HG03342 (cell line): ENCODE data around the gene GPS1.
"Not testable (repeated sequence)": the region's sequence is repeated elsewhere in the genome, so short reads cannot be mapped to it uniquely, and the experiment has no call there.

Experiments used
- ATAC-seq: cut with Tn5 transposase; IDR thresholded peaks from one replicate; pipeline ENCODE4 v1.9.1; 2021; ENCODE audit warnings: mild to moderate bottlenecking, moderate library complexity; ENCODE audit not compliant: unreplicated experiment

The GPS1 gene

DNA sequence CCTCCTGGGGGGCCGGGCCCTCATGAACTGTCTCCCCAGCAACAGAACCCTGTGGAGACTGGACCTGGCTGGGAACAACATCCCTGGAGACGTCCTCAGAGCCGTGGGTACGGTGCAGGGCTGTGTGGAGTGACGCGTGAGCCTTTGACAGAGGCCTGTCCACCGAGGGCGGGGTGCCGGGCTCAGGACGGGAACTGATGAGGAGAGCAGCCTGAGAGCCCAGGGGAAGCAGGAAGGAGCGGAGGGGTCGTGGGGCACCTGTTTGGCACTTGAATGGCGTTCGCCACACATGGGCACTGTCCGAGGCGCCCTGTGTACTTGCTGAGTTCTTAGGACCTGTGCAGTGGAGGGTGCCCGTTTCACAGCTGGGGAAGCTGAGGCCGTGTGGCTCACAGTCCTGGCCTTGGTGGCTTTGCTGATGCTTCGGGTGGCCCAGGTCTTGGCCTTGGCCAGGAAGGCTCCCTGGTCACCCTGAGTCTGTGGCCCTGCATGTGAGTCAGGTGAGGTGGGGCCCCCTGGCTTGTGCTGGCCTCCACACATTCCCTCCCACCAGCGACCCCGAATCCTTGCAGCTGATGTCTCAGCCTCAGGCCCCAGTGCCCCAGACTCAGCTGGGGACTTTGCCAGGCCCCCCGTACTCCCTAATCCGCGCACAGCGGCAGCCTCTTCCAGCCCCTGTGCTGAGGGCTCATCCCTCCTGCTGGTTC is 26.1 kb upstream of the GPS1 start:
- no peak for ATAC-seq

DNA sequence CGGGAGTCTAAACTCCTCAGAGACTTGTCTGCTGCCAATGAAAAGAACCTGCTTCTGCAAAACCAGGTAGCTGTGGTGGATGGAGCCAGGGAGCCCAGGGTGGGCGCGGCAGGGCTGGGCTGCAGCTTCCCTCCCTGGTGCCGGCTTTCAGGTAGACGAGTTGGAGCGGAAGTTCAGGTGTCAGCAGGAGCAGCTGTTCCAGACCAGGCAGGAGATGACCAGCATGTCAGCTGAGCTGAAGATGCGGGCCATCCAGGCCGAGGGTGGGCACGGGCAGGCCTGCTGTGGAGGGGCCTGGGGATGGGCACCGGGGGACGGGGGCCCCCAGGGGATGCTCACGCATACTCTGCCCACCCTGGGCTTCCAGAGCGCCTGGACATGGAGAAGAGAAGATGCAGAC is 23.5 kb upstream of the GPS1 start:
- ATAC-seq = no peak

DNA sequence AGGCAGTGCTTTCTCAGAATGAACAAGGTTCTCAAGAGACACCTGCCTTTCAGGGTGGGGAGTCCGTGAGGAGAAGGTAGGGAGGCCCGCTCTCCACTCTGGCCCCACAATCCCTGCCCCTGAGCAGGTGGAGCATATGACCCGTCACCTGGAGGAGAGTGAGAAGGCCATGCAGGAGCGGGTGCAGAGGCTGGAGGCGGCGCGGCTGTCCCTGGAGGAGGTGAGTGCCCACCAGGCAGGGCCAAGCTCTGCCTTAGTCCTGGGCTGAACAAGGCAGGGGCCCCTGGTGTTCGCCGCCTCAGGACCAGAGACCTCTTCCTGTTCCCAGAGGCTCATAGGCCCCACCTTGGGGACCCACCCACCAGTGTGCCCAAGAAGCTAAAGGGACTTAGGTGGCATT is 22.7 kb upstream of the GPS1 start:
- no peak for ATAC-seq

DNA sequence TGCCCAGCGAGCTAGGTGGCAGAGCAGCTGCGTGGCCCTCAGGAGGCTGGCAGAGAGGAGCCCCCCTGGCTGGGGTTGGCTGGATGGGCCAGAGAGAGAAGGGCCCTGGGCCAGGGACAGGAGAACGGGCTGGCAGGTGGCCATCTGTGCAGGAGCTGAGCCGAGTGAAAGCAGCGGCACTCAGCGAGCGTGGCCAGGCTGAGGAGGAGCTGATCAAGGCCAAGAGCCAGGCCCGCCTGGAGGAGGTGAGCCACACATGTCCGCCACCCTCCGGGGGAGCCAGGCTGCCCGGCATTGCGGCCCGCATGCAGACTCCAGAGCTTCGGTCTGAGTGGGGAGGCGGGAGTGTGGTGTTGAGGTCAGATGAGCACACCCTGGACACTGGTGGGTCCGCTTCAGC is 22.3 kb upstream of the GPS1 start:
- no peak for ATAC-seq

DNA sequence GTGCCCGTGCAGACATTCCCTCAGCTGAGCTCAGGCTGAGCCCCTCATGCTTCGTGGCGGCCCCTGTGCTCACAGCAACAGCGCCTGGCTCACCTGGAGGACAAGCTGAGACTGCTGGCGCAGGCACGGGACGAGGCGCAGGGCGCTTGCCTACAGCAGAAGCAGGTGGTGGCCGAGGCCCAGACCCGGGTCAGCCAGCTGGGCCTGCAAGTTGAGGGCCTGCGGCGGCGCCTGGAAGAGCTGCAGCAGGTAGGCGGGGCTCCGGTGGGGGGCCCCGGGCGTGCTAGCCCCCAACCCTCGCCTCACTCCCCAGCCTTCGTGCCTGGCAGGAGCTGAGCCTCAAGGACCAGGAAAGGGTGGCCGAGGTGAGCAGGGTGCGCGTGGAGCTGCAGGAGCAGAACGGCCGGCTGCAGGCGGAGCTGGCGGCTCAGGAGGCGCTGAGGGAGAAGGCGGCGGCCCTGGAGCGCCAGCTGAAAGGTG is 21.7 kb upstream of the GPS1 start:
- ATAC-seq = no peak

DNA sequence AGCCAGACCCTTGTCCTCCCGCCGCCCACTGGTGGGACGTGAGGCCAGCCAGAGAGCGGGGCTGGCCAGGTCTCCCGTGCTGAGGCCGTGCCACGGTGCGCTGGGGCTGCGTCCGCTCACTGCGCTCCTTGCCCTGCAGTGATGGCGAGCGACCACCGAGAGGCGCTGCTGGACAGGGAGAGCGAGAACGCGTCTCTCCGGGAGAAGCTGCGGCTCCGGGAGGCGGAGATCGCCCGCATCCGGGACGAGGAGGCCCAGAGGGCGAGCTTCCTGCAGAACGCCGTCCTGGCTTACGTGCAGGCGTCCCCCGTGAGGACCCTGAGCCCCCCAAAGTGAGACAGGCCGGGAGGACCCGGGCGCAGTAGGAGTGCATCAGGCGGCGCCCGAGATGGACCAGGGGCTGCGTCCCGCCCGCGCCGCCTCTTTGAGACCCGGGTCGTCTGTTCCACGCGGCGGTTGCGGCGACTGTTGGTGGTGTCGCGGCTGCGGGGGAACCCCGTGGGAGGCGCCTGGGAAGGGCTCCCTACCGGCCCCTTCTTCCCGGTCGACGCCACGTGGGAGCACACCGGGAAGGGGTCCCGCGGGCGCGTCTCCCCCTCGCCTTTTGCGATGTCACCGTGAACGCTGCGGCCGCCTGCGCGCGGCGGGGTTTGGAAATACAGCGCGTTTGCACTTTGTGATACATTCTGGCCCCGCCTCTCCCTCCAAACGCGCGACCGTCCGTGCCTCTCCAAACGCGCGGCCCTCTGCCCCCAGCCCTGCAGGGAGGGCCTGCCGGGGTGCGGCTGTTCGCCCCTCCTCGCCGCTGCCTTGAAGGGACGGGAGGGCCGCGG is 21.0 kb upstream of the GPS1 start:
- ATAC-seq = peak; percentile 51

DNA sequence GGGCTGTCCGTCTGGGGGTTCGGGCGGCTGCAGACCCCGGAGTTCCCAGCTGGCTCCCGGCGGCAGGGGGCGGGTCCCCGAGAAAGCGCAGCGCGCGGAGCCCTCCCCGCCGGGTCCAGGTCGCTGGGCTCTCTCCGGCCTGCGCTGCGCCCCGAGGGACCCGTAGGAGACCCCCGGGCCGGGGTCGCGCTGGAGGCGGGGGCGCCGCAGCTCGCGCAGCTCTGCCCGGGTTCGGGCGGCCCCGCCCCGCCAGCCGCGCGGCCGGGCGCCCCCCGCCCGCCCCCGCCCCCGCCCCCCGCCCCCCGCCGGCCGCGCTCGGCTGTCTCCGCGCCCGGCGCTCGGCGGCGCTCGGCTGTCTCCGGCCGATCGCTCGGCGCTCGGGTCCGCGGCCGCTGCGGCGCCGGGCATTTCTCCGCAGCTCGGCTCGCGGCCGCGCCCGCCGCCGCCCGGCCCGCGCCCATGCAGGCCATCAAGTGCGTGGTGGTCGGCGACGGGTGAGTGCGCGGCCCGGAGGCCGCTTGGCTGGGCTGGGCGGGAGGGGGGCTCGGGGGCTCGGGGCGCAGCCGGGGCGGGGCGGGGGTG is 20.3 kb upstream of the GPS1 start, which contains the start of gene RAC3:
TSS of gene RAC3 (plus strand) at position 376 of the 582 bp plus-strand sequence. CDS start at position 460, 84 bp downstream.
- no peak for ATAC-seq

DNA sequence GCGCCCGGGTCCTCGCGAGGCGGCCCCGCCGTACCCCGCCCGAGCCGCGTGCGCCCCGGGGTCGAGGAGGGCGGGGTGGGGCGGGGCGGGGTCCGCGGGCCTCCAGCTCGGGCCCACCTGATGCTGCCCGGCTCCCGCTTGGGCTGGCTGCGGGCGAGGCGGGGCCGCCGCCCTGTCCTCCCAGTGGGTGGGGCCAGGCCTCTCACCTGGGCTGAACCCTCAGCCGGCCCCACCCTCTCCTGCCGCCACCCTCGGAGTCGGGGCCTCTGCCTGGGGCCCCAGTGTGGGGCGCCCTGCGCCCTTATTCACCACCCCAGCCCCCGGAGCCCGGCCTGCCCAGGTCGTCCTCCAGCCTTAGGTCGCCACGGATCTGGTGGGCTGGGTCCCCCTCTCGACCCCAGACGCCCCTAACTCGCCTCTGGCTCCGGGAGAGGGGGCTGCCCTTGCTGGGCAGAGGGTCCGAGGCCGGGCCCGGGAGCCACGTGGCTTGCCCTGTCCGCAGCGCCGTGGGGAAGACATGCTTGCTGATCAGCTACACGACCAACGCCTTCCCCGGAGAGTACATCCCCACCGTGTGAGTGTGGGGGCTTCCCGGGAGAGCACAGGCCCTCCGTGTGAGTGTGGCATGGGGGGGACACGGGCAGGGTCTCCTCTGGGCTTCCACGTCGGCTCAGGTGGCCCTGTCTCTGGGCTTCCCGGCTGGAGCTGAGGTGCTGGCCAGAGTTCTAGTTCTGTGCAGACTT is 19.6 kb upstream of the GPS1 start:
- ATAC-seq = no peak

DNA sequence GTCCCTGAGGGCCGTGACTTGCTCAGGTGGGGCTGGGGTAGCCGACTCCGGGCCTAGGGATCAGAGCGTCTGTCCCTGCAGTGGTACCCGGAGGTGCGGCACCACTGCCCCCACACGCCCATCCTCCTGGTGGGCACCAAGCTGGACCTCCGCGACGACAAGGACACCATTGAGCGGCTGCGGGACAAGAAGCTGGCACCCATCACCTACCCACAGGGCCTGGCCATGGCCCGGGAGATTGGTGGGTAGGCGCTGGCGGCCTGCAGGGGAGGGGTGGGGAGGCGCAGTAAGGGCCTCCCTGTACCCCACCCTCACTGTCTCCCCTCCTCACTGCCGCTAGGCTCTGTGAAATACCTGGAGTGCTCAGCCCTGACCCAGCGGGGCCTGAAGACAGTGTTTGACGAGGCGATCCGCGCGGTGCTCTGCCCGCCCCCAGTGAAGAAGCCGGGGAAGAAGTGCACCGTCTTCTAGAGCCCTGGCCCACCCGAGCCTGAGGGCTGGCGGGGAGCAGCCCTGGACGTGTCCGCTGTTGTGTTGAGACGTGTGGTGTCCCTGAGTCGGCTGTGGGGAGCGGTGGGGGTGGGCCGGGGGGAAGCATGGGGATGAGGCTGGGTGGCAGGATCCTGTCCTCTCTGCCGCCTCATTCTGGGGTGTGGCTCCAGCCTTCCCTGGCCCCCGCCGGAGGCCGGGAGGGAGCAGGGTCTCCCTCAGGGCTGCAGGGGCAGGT is 18.2 kb upstream of the GPS1 start:
- no peak for ATAC-seq

DNA sequence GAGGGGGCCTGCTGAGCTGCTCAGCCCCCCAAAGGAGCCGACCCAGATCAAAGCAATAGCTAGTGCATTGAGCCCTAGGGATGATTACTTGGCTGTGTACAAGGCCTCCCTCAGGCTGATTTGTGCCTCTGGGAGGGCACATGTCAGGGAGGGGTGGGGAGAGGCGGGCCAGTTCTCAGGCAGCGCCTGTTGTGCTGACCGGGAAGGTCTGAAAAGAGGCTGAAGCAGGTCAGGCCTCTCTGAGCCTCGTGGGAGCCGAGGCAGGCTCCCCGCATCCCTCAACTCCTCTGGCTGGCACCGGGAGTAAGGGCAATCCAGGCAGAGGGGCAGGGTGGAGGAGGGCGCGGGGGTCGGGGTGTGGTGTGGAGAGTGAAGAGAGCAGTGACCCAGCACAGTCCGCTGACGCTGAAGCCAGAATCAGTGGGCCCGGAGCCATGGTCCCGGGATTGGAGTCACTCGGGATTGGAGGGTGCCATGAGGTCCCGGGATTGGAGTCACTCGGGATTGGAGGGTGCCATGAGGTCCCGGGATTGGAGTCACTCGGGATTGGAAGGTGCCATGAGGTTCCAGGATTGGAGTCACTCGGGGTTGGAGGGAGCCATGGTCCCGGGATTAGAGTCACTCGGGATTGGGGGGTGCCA is 17.2 kb upstream of the GPS1 start:
- no peak for ATAC-seq

DNA sequence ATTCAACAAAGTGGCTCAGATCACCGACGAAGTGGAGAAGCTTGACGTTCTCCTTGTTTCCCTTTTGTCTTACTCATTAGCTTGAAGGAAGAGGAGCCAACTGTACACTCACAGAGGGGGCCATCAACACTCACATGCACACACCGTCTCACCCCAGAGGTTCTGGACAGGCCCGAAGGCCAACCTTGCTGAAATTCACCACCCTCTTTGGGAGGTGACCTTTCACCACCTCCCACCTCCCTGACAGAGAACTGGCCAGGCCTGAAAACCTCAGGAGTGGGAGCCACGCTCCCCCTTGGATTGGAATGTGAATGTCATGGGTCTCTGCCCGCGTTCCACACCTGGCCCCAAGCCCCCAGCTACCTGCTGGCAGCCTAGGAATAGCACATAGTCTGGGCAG is 16.2 kb upstream of the GPS1 start:
- ATAC-seq = no peak

DNA sequence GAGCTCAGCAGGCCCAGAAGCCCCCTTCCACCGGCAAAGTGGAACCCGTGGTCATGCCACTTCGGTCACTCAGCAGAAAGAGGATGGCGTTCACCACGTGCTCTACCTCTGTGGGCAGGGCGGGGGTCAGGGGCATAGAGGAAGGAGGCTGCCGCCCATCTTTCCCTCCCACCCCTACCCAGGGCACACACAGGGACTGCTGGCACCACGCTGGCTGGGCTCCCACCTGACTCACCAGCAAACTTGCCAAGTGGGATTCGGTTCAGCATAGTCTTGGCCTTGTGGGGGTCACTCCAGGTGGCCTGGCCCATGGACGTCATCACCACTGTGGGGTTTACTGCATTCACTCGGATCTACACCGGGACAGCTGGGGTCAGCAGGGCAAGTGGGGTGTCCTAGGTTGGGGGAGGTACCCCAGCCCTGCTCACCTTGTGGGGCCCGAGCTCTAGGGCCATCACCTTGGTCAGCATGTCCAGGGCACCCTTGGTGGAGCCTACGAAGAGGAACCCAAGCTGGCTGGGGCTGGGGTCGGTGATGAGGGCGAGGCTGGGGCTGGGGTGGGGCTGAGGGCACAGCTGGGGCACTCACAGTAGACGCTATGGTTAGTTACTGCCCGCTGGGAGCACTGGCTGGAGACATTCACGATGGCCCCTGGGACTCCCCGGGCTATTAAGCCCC is 15.6 kb upstream of the GPS1 start:
- ATAC-seq = no peak

DNA sequence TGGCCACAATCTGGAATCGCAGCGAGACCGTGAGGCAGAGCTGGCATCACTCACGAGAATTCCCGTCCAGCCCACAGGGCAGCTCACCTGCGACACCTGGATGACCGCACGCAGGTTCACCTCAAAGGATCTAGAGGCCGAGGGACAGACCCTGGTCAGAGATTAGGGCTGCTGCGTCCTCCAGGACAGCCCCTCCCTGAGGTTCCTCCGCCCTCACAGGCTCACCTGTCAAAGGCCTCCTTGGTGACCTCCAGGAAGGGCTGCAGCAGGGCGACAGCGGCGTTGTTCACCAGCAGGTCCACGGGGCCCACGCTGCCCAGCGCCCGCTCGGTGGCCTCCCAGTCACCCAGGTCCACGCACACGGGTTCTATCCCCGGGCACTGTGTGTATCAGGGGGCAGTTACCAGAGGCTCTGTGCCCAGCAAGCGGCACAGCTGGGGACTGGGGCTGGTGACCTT is 15.0 kb upstream of the GPS1 start:
- no peak for ATAC-seq

DNA sequence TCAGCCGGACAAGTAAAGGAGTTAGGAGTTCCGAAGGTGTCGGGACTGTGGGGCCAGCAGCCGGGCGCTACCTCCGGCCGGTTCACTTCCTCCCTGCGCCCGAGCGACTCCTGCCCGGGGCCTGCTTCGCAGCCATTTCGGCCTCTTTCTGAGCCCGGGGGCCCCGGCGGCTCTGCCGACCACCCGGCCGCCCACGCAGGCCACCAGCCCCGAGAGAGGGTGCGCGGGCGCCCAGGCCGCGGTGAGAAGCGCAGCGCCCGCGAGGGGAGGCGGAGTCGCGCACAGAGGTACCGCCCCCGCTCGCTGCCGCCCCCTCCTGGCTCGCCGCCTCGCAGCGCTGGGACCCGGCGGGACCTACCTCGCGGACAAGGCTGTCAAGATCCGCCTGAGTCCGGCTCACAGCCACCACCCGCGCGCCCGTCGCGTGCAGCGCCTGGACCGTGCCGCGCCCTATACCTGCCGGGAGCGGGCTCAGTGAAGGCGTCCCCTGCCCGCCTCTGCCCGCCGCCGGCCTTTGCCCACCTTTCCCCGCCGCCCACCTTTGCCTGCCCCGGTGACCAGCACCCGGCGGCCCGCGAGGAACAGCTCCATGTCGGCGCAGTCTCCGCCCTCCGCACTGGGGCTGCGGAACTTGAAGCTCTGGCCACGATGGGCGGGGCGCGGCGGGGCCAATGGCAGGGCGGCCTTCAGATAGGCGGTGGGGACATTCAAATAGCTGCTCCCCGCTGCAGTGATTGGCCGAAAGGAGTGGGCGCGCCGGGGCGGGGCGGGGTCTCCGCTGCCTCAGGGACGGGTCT is 14.4 kb upstream of the GPS1 start, which contains the start of gene DCXR:
TSS of gene DCXR (minus strand) at position 606 of the 797 bp plus-strand sequence. CDS start at position 591, 15 bp downstream.
- ATAC-seq = peak; percentile 85

DNA sequence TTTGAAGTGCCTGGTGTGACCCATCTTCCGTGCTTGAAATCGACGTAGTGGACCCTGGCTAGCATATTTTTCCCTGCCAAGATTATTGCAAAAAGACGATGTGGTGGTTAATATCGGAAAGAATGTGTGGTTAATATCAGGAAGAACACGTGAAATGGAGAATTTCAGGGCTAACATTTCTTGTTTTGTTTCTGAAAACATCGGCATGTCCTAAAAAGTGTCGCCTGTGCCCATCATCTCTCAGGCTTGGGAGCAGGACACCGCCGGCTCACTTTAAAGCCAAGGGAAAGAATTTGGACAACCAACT is 13.9 kb upstream of the GPS1 start:
- ATAC-seq = no peak

DNA sequence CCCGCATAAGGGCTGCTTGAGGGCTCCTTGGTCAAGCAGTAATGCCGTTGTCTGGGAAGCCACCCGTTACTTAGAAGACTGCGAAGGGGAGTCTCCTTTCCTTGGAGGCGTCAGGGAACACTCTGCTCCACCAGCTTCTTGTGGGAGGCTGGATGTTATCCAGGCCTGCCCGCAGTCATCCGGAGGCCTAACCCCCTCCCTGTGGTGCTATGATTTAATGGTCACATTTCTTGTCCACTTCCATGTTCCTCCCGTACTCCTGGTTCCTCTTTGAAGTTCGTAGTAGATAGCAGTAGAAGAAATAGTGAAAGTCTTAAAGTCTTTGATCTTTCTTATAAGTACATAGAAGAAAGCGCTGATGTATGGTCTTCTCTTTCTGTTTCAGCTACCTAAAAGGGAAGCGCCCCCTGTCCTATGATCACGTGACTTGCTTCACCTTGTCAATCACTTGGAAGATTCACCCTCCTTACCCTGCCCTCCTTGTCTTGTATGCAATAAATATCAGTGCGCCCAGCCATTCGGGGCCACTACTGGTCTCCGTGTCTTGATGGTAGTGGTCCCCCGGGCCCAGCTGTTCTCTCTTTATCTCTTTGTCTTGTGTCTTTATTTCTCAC is 12.8 kb upstream of the GPS1 start:
- ATAC-seq = not testable (repeated sequence)

DNA sequence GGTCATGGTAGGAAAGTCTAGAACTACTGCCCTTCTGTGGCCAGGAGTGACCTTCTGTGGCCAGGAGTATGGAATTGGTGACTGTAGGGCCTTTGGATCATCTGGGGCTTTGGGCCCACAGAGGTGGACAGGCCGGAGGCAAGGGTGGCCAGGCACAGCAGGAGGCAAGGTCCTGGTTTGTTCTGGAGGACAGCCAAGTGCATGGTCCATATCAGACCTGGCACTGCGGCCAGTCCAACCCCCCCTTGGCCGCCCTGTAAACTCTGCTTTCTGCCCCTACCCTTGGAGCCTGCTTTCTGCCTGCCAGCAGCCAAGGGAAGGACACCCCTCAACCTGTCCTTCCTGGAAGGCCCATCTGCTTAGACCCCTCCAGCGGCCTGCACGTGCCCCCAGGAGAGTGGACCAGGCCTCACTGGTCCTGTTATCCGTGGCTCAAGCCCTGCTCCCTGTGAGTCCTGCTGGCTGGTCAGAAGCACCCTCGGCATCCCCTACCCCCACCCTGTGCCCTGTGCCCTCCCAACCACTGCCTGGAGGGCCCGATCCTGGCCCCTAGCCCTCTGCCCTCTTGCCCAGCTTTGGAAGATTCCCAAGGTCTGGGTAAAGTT is 11.9 kb upstream of the GPS1 start:
- no peak for ATAC-seq
